SU-DHL-6 (cell line): ENCODE measurements around the gene ARHGDIA.

Experiments used
- CTCF ChIP-seq: fragments of 200-600 bp; sonication (generic); IDR thresholded peaks from one replicate; pipeline ENCODE4 v1.5.1; 2017; ENCODE audit warnings: antibody characterized with exemption, mild to moderate bottlenecking, low read length, moderate library complexity; ENCODE audit not compliant: insufficient read depth, poor library complexity, severe bottlenecking
- EZH2phosphoT487 ChIP-seq: fragments of 200-600 bp; sonication (generic), shearing (Covaris generic); conservative IDR thresholded peaks from 2 replicates; pipeline ENCODE4 v1.6.1; 2018; ENCODE audit warnings: mild to moderate bottlenecking, antibody characterized with exemption, low read length, moderate library complexity, mixed read lengths

- no peak for TF ChIP-seq CTCF
- no peak for TF ChIP-seq EZH2phosphoT487
Measured at GRCh38 chr17:81819708-81820107, 51.4 kb downstream of the ARHGDIA start.
